B cell (primary cell): ENCODE measurements around the gene JAK3. TPM values are rescaled to one million over a fixed set of nuclear protein-coding genes. Genes with fewer than 3 reads are reported as not detected.

Experiments
- ATAC-seq: fragments of 200-7000 bp; cut with Tn5 transposase; one replicate; pipeline ENCODE4 v1.10.0; 2021; ENCODE audit warnings: low read depth, mild to moderate bottlenecking, moderate number of reproducible peaks, moderate library complexity
- CTCF ChIA-PET: fragments of 350-600 bp; sonication (Branson Sonifier 250); formaldehyde crosslinking; loops from one replicate; lab custom pipeline; 2021; ENCODE audit warnings: antibody characterized with exemption, inconsistent platforms; lab: Charles Lee
- POLR2A ChIA-PET: fragments of 350-600 bp; sonication (Branson Sonifier 250); formaldehyde crosslinking; loops from one replicate; lab custom pipeline; 2021; ENCODE audit warnings: antibody characterized with exemption; lab: Charles Lee
- DNase-seq: peaks from one replicate; pipeline ENCODE4 v3.0.0; 2013
- H2AFZ ChIP-seq: 2 replicates; pipeline ENCODE4 v1.6.1; 2012; ENCODE audit warnings: mild to moderate bottlenecking, low read depth, low read length; ENCODE audit not compliant: insufficient read depth, poor library complexity, severe bottlenecking
- H3K27ac ChIP-seq, 2 donors: 1 replicate in 1 of 2; 2 replicates in 1 of 2; pipeline ENCODE4 v1.5.1; 2012 to 2013; ENCODE audit warnings: low read length in 2 of 2, mild to moderate bottlenecking in 2 of 2, moderate library complexity in 1 of 2
- H3K27me3 ChIP-seq, 4 experiments: fragments of 200-600 bp in 1 of 4; sonication (generic) in 1 of 4; replicated peaks in 1 of 4; 1 replicate in 2 of 4; 2 replicates in 2 of 4; pipeline versions ENCODE4 v1.6.1 to v1.7.0; 2013 to 2016; ENCODE audit warnings: low read length in 3 of 4, mild to moderate bottlenecking in 2 of 4, mixed read lengths in 1 of 4, moderate library complexity in 1 of 4; ENCODE audit not compliant: insufficient read depth in 4 of 4, control insufficient read depth in 3 of 4; ENCODE audit errors: control extremely low read depth in 1 of 4
- H3K36me3 ChIP-seq, 2 experiments: replicated peaks in 1 of 2; 1 replicate in 1 of 2; 2 replicates in 1 of 2; pipeline versions ENCODE4 v1.6.1 to v1.7.1; 2013; ENCODE audit warnings: low read length in 1 of 2; ENCODE audit not compliant: insufficient read depth in 2 of 2, control insufficient read depth in 1 of 2; ENCODE audit errors: control extremely low read depth in 1 of 2, extremely low read depth in 1 of 2
- H3K4me1 ChIP-seq, 2 donors: fragments of 200-600 bp in 1 of 2; sonication (generic) in 1 of 2; 1 replicate in 1 of 2; 2 replicates in 1 of 2; pipeline versions ENCODE4 v1.5.1 to v1.6.1; 2013 to 2017; ENCODE audit warnings: low read length in 2 of 2; ENCODE audit not compliant: control insufficient read depth in 2 of 2, insufficient read depth in 2 of 2
- H3K4me2 ChIP-seq: replicated peaks from 2 replicates; pipeline ENCODE3; 2012; ENCODE audit warnings: mild to moderate bottlenecking, low read depth, low read length; ENCODE audit not compliant: poor library complexity, severe bottlenecking
- H3K4me3 ChIP-seq, 5 experiments: fragments of 200-600 bp in 1 of 5; sonication (generic) in 1 of 5; 1 replicate in 3 of 5; 2 replicates in 2 of 5; pipeline versions ENCODE4 v1.5.1 to v1.7.0; 2011 to 2016; ENCODE audit warnings: low read length in 4 of 5, mild to moderate bottlenecking in 4 of 5, low read depth in 2 of 5, control low read depth in 1 of 5, moderate library complexity in 1 of 5; ENCODE audit not compliant: insufficient read depth in 1 of 5; ENCODE audit errors: control extremely low read depth in 1 of 5, extremely low read depth in 1 of 5
- H3K79me2 ChIP-seq: fragments of 200-600 bp; sonication (generic); one replicate; pipeline ENCODE4 v1.6.0; 2016; ENCODE audit warnings: low read length; ENCODE audit not compliant: control insufficient read depth, insufficient read depth
- H3K9ac ChIP-seq: fragments of 200-600 bp; sonication (generic); 2 replicates; pipeline ENCODE4 v1.6.1; 2017; ENCODE audit warnings: mild to moderate bottlenecking, low read length, moderate library complexity
- H3K9me3 ChIP-seq, 3 donors: one replicate each; pipeline versions ENCODE4 v1.6.1 to v1.7.1; 2013; ENCODE audit warnings: low read length in 2 of 3; ENCODE audit not compliant: control insufficient read depth in 2 of 3, insufficient read depth in 1 of 3; ENCODE audit errors: control extremely low read depth in 1 of 3
- H4K20me1 ChIP-seq: 2 replicates; pipeline ENCODE4 v1.6.0; 2012; ENCODE audit warnings: mild to moderate bottlenecking, low read length; ENCODE audit not compliant: insufficient read depth, control insufficient read depth, poor library complexity, severe bottlenecking
- H3K27ac Mint-ChIP-seq: one replicate; pipeline ENCODE4 v1.8.0; 2021; ENCODE audit warnings: mixed read lengths
- H3K27me3 Mint-ChIP-seq: one replicate; pipeline ENCODE4 v1.8.0; 2021; ENCODE audit warnings: mixed read lengths
- H3K4me1 Mint-ChIP-seq: one replicate; pipeline ENCODE4 v1.8.0; 2021; ENCODE audit warnings: mixed read lengths
- H3K4me3 Mint-ChIP-seq: one replicate; pipeline ENCODE4 v1.8.0; 2021; ENCODE audit warnings: mixed read lengths
- H3K9me3 Mint-ChIP-seq: one replicate; pipeline ENCODE4 v1.8.0; 2022; ENCODE audit warnings: mixed read lengths; ENCODE audit not compliant: insufficient read depth
- CTCF ChIP-seq: fragments of 200-600 bp; IDR thresholded peaks from one replicate; pipeline ENCODE4 v1.8.0; 2022; ENCODE audit warnings: antibody characterized with exemption, mild to moderate bottlenecking
- EZH2 ChIP-seq: IDR thresholded peaks from 2 replicates; pipeline ENCODE4 v1.6.1; 2012; ENCODE audit warnings: borderline replicate concordance, low read depth, mild to moderate bottlenecking, moderate library complexity, low read length; ENCODE audit not compliant: insufficient read depth, poor library complexity, severe bottlenecking
- WGBS: methylation state at CpG from one replicate; pipeline ENCODE4 v1.1.5; 2013; ENCODE audit warnings: missing lambda C conversion rate; ENCODE audit not compliant: insufficient coverage; 5-methylcytosine and 5-hydroxymethylcytosine counted together
- intact Hi-C: fragments of 100-400 bp; cut with micrococcal nuclease; formaldehyde crosslinking; loops from one replicate; pipeline ENCODE4 v1.10.0; 2022
- polyA plus RNA-seq: library from polyadenylated mRNA; depleted of rRNA; stranded (reverse); fragments of >200 nt; gene quantifications from 2 replicates; pipeline ENCODE4 v1.2.3, GENCODE V29; 2012
- total RNA-seq, 2 donors: library from RNA; stranded (reverse); fragments of 120-200 nt in 1 of 2; gene quantifications; 1 replicate in 1 of 2; 2 replicates in 1 of 2; pipeline versions ENCODE4 v1.2.3 to v1.2.4, GENCODE V29; 2013 to 2022

JAK3 gene
- total and polyA plus RNA-seq, 2 donors (not counting 1 experiment from before 2014, with no cell fraction given): 102 to 143 TPM

- no peak overlapping the region for H2AFZ ChIP-seq
- H3K27me3 ChIP-seq: no peaks in the 10 kb centered on the region
- ChIA-PET CTCF (interaction anchor here (1.2 kb wide), 1 partner anchor 127 kb away, joined by 3 read pairs; no protein-coding TSS in a partner anchor), POLR2A (interaction anchor here (1.0 to 1.2 kb wide), 2 partner anchors 18 to 20 kb away, joined by 4 to 11 read pairs; partner anchors contain the start of gene JAK3)
- H3K9ac ChIP-seq: no peak overlapping the region
- ATAC-seq (no peak), DNase-seq (no peak)
- H3K4me2 ChIP-seq: no peak overlapping the region
- H3K27ac Mint-ChIP-seq: no peak overlapping the region
- H3K79me2 ChIP-seq: peaks cover 2% of the 10 kb centered on the region
- H3K27me3 Mint-ChIP-seq: no peaks in the 10 kb centered on the region
- no peak overlapping the region for H3K27ac ChIP-seq
- intact Hi-C loops: no loop called here
- H3K9me3 Mint-ChIP-seq: no peaks in the 10 kb centered on the region
- H3K36me3 ChIP-seq: peaks cover 1 to 61% of the 10 kb centered on the region in 2 experiments
- peaks cover 0 to 7% (median 0%) of the 10 kb centered on the region in 3 donors for H3K9me3 ChIP-seq
- no peak for TF ChIP-seq EZH2
- TF ChIP-seq CTCF: no peak
- 95% methylated on average over 25 of the region's 29 CpGs for WGBS
- H3K4me1 ChIP-seq: no peaks in the 10 kb centered on the region
- peaks cover 28% of the 10 kb centered on the region for H4K20me1 ChIP-seq
- H3K4me3 Mint-ChIP-seq: no peak overlapping the region
- no peak overlapping the region for H3K4me3 ChIP-seq
- no peaks in the 10 kb centered on the region for H3K4me1 Mint-ChIP-seq
Measured at GRCh38 chr19:17829855-17830566, 17.8 kb downstream of the JAK3 start.

- TF ChIP-seq CTCF: no peak
- no peak for TF ChIP-seq EZH2
- H3K4me1 Mint-ChIP-seq: no peaks in the 10 kb centered on the region
- no peaks in the 10 kb centered on the region for H3K9me3 Mint-ChIP-seq
- no peak overlapping the region for H3K27ac Mint-ChIP-seq
- H3K4me3 Mint-ChIP-seq: no peak overlapping the region
- ChIA-PET CTCF (no interaction called here), POLR2A (interaction anchor here (0.6 kb wide), 1 partner anchor 8 kb away, joined by 3 read pairs; no protein-coding TSS in a partner anchor)
- Histone ChIP-seq H2AFZ (no peak overlapping the region), H3K4me2 (no peak overlapping the region), H3K9ac (no peak overlapping the region), H3K4me3 (no peak overlapping the region), H3K27me3 (no peaks in the 10 kb centered on the region), H3K27ac (no peak overlapping the region), H4K20me1 (peaks cover 19% of the 10 kb centered on the region), H3K36me3 (peaks cover 0 to 34% of the 10 kb centered on the region in 2 experiments), H3K79me2 (peaks cover 2% of the 10 kb centered on the region), H3K9me3 (peaks cover 0 to 6% (median 0%) of the 10 kb centered on the region in 3 donors), H3K4me1 (no peaks in the 10 kb centered on the region)
- DNase-seq (no peak), ATAC-seq (no peak)
- H3K27me3 Mint-ChIP-seq: no peaks in the 10 kb centered on the region
- intact Hi-C loops: no loop called here
- WGBS: 98% methylated on average over 13 of the region's 13 CpGs
Measured at GRCh38 chr19:17826508-17827056, 21.2 kb downstream of the JAK3 start.
